CD4-positive, CD25-positive, alpha-beta regulatory T cell (primary cell): ENCODE results near the gene UBE3D. TPM values are rescaled to one million over a fixed set of nuclear protein-coding genes. Genes with fewer than 3 reads are reported as not detected.

Source experiments
- ATAC-seq, 2 donors: fragments of 150-1000 bp; cut with Tn5 transposase; one replicate each; pipeline ENCODE4 v1.10.0; 2021; ENCODE audit warnings: low read depth in 2 of 2, moderate number of reproducible peaks in 2 of 2, moderate library complexity in 1 of 2
- DNase-seq, 3 donors: peaks; one replicate each; pipeline versions ENCODE4 v3.0.0 to v3.0.0-alpha.2; 2012 to 2022; ENCODE audit warnings: mixed read lengths in 1 of 3
- H3K27ac ChIP-seq: one replicate; pipeline ENCODE4 v1.7.0; 2013; ENCODE audit warnings: mild to moderate bottlenecking, low read length; ENCODE audit not compliant: insufficient read depth, poor library complexity, severe bottlenecking
- H3K27me3 ChIP-seq: one replicate; pipeline ENCODE4 v1.7.0; 2013; ENCODE audit warnings: low read length; ENCODE audit not compliant: control insufficient read depth, insufficient read depth
- H3K36me3 ChIP-seq: one replicate; pipeline ENCODE4 v1.7.0; 2013; ENCODE audit warnings: mild to moderate bottlenecking, low read length, moderate library complexity; ENCODE audit not compliant: control insufficient read depth, insufficient read depth
- H3K4me1 ChIP-seq: 2 replicates; pipeline ENCODE4 v1.7.0; 2013; ENCODE audit warnings: mild to moderate bottlenecking, low read length; ENCODE audit not compliant: insufficient read depth, control insufficient read depth, poor library complexity, severe bottlenecking
- H3K4me3 ChIP-seq: one replicate; pipeline ENCODE4 v1.7.0; 2013; ENCODE audit warnings: low read depth, mild to moderate bottlenecking, low read length, moderate library complexity
- H3K9me3 ChIP-seq, 2 experiments: 1 replicate in 1 of 2; 2 replicates in 1 of 2; pipeline ENCODE4 v1.7.0; 2013; ENCODE audit warnings: low read length in 2 of 2, mild to moderate bottlenecking in 1 of 2, moderate library complexity in 1 of 2; ENCODE audit not compliant: control insufficient read depth in 2 of 2
- H3K27ac Mint-ChIP-seq, 3 donors: one replicate each; pipeline ENCODE4 v1.8.0; 2020 to 2022; ENCODE audit warnings: mild to moderate bottlenecking in 3 of 3, mixed read lengths in 3 of 3, moderate library complexity in 2 of 3
- H3K27me3 Mint-ChIP-seq: one replicate; pipeline ENCODE4 v1.8.0; 2022; ENCODE audit warnings: mild to moderate bottlenecking, mixed read lengths
- H3K36me3 Mint-ChIP-seq: one replicate; pipeline ENCODE4 v1.8.0; 2020; ENCODE audit warnings: mixed read lengths
- H3K4me1 Mint-ChIP-seq, 4 donors: one replicate each; pipeline ENCODE4 v1.8.0; 2020 to 2022; ENCODE audit warnings: mixed read lengths in 4 of 4, mild to moderate bottlenecking in 1 of 4
- H3K4me3 Mint-ChIP-seq, 4 donors: one replicate each; pipeline ENCODE4 v1.8.0; 2020 to 2022; ENCODE audit warnings: mild to moderate bottlenecking in 4 of 4, mixed read lengths in 4 of 4, moderate library complexity in 3 of 4
- H3K9me3 Mint-ChIP-seq, 7 donors: one replicate each; pipeline ENCODE4 v1.8.0; 2020 to 2022; ENCODE audit warnings: mixed read lengths in 7 of 7, mild to moderate bottlenecking in 3 of 7, moderate library complexity in 2 of 7
- polyA plus RNA-seq, 4 donors: library from polyadenylated mRNA; unstranded; fragments of 300-500 nt; fragmentation: Illumina TruSeq; gene quantifications; one replicate each; pipeline ENCODE4 v1.2.3, GENCODE V29; 2021
- total RNA-seq: library from RNA; stranded (reverse); gene quantifications from one replicate; pipeline ENCODE4 v1.2.3, GENCODE V29; 2022

UBE3D gene
- 7.0 TPM for total RNA-seq
- 1 to 10 TPM; 3.8 to 7.8 (median 4.7) TPM for polyA plus RNA-seq

DNA sequence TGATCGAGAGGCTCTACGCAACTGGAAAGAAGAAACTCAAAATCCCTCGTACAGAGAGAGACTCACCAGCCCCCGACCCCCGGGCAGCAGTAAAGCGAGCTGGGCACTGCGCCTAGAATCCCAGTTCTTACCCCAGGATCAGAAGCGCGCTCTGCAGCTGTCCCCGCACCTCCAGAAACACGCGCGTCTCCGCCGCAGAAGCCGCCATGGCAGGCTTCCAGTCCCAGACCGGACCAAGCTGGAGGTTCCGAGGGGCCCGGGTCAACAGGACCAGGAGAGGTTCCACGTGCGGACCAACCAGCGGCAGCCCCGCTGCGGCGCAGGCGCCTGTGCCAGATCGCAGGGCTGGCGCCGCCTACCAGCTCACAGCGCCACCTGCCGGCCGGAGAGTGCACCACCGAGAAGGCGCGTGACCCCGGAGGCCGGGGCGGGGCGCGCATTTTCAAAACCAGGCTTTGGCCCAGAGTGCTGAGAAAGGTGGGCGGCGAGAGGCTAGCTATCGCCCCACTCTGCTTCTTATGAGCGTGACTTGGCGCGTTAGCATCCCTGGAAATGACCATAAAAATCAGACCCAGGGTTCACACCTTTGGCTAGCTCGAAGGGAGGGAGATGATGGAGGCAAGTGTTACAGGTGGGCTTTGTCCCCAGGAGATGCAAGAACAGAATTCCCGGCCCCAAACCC, at the start of gene UBE3D:
Gene UBE3D (minus strand): TSS at position 331 of the 682 bp plus-strand sequence. CDS start 123 bp downstream, at position 208.
- peaks cover 4% of the 10 kb centered on the region for H3K27me3 Mint-ChIP-seq
- peak within 1 kb of the TSS; percentile 79 for H3K4me3 ChIP-seq
- no peaks in the 10 kb centered on the region for H3K27me3 ChIP-seq
- H3K4me1 ChIP-seq, result peaks cover 32% of the 10 kb centered on the region
- H3K4me1 Mint-ChIP-seq, result peaks cover 23 to 54% (median 41%) of the 10 kb centered on the region in 4 donors
- DNase-seq (peak; percentile 87 to 88 (median 88)), ATAC-seq (peak; percentile 73 to 75)
- peak within 1 kb of the TSS; percentile 34 for H3K27ac ChIP-seq
- no peaks in the 10 kb centered on the region for H3K36me3 Mint-ChIP-seq
- no peaks in the 10 kb centered on the region for H3K9me3 Mint-ChIP-seq
- peak within 1 kb of the TSS; percentile 26 to 68 (median 65) for H3K27ac Mint-ChIP-seq
- H3K9me3 ChIP-seq, result no peaks in the 10 kb centered on the region
- H3K36me3 ChIP-seq, result no peaks in the 10 kb centered on the region
- H3K4me3 Mint-ChIP-seq, result peak within 1 kb of the TSS; percentile 86 to 96 (median 90)

DNA sequence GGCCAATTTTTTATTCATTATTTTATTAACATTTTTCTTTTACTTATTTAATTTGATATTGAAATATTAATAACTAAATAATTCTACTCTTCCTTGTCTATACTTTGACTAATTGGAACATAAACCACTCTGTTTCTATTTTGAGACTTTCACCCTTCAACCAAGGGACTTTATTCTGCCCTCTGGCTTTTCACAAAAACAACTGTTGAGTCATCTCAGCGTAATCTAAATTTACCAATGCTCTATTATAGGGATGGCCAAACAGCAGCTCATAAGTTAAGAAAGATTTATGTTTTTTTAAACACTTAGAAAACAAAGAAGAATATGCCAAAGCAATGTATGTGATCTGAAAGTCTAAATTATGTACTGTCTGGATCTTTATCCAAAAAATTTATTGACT, 48.5 kb upstream of the UBE3D start:
- H3K36me3 Mint-ChIP-seq, result peaks cover 18% of the 10 kb centered on the region
- ATAC-seq, result no peak

DNA sequence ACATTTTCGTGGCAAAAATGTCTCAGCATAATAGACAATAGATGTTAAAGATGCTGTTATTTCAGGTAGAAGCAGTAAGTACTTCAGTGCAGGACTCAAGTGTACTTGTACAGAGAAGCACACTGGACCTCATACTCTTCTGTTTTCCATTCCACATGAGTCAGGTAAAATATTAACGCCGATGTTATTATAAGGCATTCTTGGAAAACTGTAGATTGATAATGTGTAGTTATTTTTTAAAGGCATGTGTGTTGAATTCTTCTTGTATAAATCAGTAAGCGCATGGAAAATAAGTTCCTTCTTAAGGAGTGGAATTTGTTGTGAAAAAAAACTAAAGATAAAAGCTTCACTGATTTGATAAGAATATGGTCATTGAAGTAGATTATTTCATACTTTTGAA, 47.6 kb upstream of the UBE3D start:
- Mint-ChIP-seq H3K9me3 (peaks cover 0 to 1% (median 0%) of the 10 kb centered on the region in 7 donors), H3K4me3 (no peak overlapping the region), H3K36me3 (peaks cover 13% of the 10 kb centered on the region), H3K27ac (no peak overlapping the region), H3K4me1 (no peaks in the 10 kb centered on the region), H3K27me3 (no peaks in the 10 kb centered on the region)
- Histone ChIP-seq H3K4me1 (no peaks in the 10 kb centered on the region), H3K27me3 (no peaks in the 10 kb centered on the region), H3K36me3 (peaks cover 24% of the 10 kb centered on the region), H3K27ac (no peak overlapping the region), H3K9me3 (no peaks in the 10 kb centered on the region), H3K4me3 (no peak overlapping the region)
- ATAC-seq (no peak), DNase-seq (no peak)

More for the DNA sequence above, 48.5 kb upstream of the UBE3D start:
- Histone ChIP-seq H3K4me3 (no peak overlapping the region), H3K27ac (no peak overlapping the region), H3K4me1 (no peaks in the 10 kb centered on the region), H3K9me3 (no peaks in the 10 kb centered on the region), H3K27me3 (no peaks in the 10 kb centered on the region), H3K36me3 (peaks cover 23% of the 10 kb centered on the region)
- no peaks in the 10 kb centered on the region for H3K27me3 Mint-ChIP-seq
- no peaks in the 10 kb centered on the region for H3K4me1 Mint-ChIP-seq
- no peak overlapping the region for H3K27ac Mint-ChIP-seq
- H3K4me3 Mint-ChIP-seq, result no peak overlapping the region
- peaks cover 0 to 1% (median 0%) of the 10 kb centered on the region in 7 donors for H3K9me3 Mint-ChIP-seq
- DNase-seq, result no peak

DNA sequence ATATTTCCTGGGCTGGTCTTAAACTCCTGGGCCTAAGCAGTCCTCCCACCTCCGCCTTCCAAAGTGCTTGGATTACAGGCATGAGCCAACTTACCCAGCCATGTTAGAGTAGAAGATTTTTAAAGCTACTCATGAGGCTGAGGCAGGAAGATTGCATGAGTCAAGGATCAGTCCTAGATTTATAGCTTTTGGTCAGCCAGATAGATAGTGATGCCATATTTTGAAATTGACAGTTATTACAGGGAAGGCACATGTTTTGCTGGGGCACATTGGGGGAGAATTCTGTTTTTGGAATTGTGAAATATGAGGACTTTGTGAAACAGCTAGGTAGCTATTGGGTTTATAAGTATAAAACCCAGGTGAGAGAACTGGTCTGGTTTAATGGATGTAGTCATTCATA, 42.7 kb upstream of the UBE3D start:
- Mint-ChIP-seq H3K4me1 (peaks cover 0 to 14% (median 1%) of the 10 kb centered on the region in 4 donors), H3K27ac (peak overlapping the region in 1 of 3 donors; percentile 8), H3K27me3 (no peaks in the 10 kb centered on the region), H3K36me3 (peaks cover 34% of the 10 kb centered on the region), H3K4me3 (no peak overlapping the region), H3K9me3 (peaks cover 0 to 14% (median 7%) of the 10 kb centered on the region in 7 donors)
- Histone ChIP-seq H3K36me3 (peaks cover 33% of the 10 kb centered on the region), H3K27ac (no peak overlapping the region), H3K9me3 (no peaks in the 10 kb centered on the region), H3K4me1 (no peaks in the 10 kb centered on the region), H3K4me3 (no peak overlapping the region), H3K27me3 (no peaks in the 10 kb centered on the region)
- DNase-seq (no peak), ATAC-seq (no peak)

DNA sequence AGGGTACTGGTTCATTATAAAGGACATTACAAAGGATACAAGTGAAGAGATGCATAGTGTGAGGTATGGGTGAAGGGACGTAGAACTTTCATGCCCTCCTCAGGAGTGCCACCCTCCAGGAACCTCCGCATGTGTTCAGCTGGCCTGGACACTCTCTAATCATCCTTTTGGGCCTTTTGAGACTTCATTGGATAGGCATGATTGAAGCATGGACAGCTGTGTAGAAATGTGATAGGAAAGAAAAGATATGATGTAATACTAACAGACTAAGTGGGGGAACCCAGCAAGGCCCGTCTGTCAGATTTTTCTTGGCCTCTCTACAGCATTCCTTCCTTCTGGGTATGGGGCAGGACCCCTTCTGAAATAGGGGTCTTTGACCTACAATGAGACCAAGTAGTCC, 32.9 kb upstream of the UBE3D start:
- Mint-ChIP-seq H3K27ac (no peak overlapping the region), H3K4me3 (no peak overlapping the region), H3K4me1 (peaks cover 0 to 33% (median 11%) of the 10 kb centered on the region in 4 donors), H3K27me3 (no peaks in the 10 kb centered on the region), H3K9me3 (peaks cover 0 to 9% (median 2%) of the 10 kb centered on the region in 7 donors), H3K36me3 (peaks cover 40% of the 10 kb centered on the region)
- Histone ChIP-seq H3K27ac (no peak overlapping the region), H3K36me3 (peaks cover 21% of the 10 kb centered on the region), H3K27me3 (no peaks in the 10 kb centered on the region), H3K4me1 (no peaks in the 10 kb centered on the region), H3K9me3 (no peaks in the 10 kb centered on the region), H3K4me3 (no peak overlapping the region)
- ATAC-seq (no peak), DNase-seq (no peak)

GRCh38 chr6:83097675-83098074, 32.0 kb upstream of the UBE3D start:
- Mint-ChIP-seq H3K4me3 (no peak overlapping the region), H3K4me1 (peaks cover 0 to 33% (median 12%) of the 10 kb centered on the region in 4 donors), H3K27ac (peak overlapping the region in 2 of 3 donors; percentile 12 to 15), H3K9me3 (peaks cover 0 to 9% (median 0%) of the 10 kb centered on the region in 7 donors), H3K36me3 (peaks cover 31% of the 10 kb centered on the region), H3K27me3 (no peaks in the 10 kb centered on the region)
- no peaks in the 10 kb centered on the region for H3K9me3 ChIP-seq
- DNase-seq, result no peak
- H3K36me3 ChIP-seq, result peaks cover 13% of the 10 kb centered on the region
- no peak for ATAC-seq
- H3K4me3 ChIP-seq, result no peak overlapping the region
- H3K27ac ChIP-seq, result no peak overlapping the region
- no peaks in the 10 kb centered on the region for H3K27me3 ChIP-seq
- H3K4me1 ChIP-seq, result no peaks in the 10 kb centered on the region

DNA sequence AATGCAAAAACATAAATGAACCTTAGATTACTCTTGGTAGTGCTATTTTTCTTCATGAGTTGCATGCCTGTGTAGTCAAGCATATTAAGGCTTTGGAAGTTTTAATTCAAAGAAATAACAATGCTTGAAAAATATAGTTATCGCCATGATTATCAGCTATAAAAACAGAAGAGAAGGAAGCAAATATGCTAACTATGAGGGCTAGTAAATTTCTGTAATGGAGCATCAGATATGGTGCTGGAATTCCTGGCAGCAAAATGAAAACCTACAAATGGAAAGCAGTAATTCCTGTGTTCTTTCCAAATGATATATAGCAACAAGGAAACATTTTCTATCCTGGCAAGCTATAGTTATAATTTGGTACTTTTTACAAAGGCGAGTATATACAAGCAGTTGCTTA, 31.6 kb upstream of the UBE3D start:
- no peak overlapping the region for H3K4me3 Mint-ChIP-seq

DNA sequence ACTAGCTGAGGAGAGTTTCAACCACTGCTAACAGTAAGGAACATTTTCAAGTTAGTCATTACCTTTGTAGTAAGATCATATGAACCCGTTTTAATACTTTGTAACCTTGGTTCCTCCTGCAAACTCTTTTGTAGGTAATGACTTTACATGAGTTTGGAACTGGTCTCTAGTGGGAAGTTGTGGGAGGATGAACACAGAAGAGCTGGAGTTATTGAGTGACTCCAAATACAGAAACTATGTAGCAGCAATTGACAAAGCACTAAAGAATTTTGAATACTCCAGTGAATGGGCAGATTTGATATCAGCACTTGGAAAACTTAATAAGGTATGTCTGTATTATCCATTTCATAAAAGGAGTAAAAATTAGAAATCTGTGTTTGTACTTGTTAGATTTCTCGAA, 31.1 kb upstream of the UBE3D start:
- Mint-ChIP-seq H3K27me3 (no peaks in the 10 kb centered on the region), H3K36me3 (peaks cover 22% of the 10 kb centered on the region), H3K4me3 (no peak overlapping the region), H3K9me3 (peaks cover 0 to 3% (median 0%) of the 10 kb centered on the region in 7 donors), H3K27ac (peak overlapping the region in 1 of 3 donors; percentile 12), H3K4me1 (peaks cover 0 to 29% (median 12%) of the 10 kb centered on the region in 4 donors)
- DNase-seq (no peak), ATAC-seq (no peak)
- Histone ChIP-seq H3K27ac (no peak overlapping the region), H3K36me3 (peaks cover 5% of the 10 kb centered on the region), H3K4me1 (no peaks in the 10 kb centered on the region), H3K27me3 (no peaks in the 10 kb centered on the region), H3K4me3 (no peak overlapping the region), H3K9me3 (no peaks in the 10 kb centered on the region)

More for the DNA sequence above, 31.6 kb upstream of the UBE3D start:
- Histone ChIP-seq H3K27me3 (no peaks in the 10 kb centered on the region), H3K9me3 (no peaks in the 10 kb centered on the region), H3K4me1 (no peaks in the 10 kb centered on the region), H3K4me3 (no peak overlapping the region), H3K27ac (no peak overlapping the region), H3K36me3 (peaks cover 9% of the 10 kb centered on the region)
- ATAC-seq (no peak), DNase-seq (no peak)
- Mint-ChIP-seq H3K27ac (peak overlapping the region in 2 of 3 donors; percentile 12 to 15), H3K36me3 (peaks cover 26% of the 10 kb centered on the region), H3K27me3 (no peaks in the 10 kb centered on the region), H3K4me1 (peaks cover 0 to 32% (median 14%) of the 10 kb centered on the region in 4 donors), H3K9me3 (peaks cover 0 to 7% (median 0%) of the 10 kb centered on the region in 7 donors)
